NCI-H2227 treated with DMSO at 0.1 percent for 48 hours (cell line): Measurements from ENCODE around the gene YWHAH.
A peak's percentile ranks its signal among the peaks of the same experiment; 100 is the strongest.

Experiments
- DNase-seq: peaks from one replicate; lab custom pipeline; 2025; lab: John Stamatoyannopoulos, UW

Gene YWHAH

DNA sequence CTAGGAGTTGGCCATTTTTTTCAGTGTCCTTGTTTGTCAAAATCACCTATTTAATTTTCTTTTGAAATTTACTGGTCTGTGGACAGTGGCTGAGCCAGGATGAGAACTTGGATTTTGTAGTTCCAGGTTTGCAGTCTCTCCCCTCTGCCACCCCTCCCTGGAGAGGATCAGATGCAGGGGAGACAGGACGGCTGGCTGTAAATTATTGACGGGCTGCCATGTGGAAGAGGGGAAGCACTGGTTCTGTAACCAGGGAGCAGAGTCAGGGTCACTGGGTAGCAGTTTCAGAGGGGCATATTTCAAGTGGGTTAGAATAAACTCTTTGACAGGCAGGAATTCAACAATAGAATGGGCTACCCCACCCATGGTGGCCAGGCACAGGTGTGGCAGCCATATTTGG is 20.6 kb upstream of the YWHAH start:
- no peak for DNase-seq

DNA sequence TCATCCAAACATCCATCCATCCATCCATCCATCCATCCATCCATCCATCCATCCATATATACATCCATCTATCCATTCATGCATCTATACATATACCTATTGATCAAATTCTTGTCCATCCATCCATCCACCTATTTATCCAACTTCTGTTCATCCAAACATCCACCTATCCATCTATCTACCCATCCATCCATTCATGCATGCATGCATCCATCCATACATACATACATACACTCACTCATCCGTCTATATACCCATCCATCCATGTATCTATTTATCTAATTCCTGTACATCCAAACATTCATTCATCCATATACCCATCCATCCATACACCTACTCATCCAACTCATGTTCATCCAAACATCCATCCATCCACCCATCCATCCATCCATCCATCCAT is 19.3 kb upstream of the YWHAH start:
- no peak for DNase-seq

DNA sequence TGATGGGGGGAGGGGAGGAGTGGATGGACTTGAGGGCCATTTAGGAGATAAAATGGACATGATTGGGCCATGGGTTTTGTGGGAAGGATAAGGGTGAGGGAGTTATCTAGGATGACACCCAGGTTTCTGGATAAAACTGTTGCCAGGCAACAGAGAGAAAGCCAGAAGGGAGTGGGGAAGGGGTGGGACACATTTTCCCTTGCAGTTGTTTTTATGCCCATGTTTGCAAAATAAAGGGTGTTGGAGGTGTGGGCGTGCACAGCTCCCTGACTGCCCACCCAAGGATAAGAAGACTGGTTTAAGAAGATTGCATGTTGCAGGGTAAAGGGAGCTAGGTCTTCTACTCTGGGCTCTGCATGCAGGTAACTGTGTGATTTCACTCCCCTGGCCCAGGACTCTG is 18.3 kb upstream of the YWHAH start:
- DNase-seq: no peak

DNA sequence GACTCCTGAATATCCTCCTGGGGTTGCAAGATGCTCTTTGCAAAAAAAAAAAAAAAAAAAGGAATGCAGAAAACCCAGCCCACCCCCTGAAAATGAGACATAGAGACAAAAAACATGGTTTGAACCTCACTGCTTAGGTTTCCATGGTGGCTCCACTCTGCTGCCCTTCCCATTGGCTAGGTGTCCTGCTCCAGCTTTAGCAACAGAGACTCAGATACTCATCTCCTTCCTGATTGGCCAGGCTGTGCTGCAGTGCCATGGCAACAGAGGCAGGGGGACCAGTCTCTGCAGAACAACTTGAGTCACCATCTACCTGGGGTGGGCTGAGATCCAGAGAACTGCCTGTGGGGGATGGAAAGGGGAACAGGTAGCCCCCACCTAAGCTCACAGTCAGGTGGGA is 17.4 kb upstream of the YWHAH start:
- DNase-seq: no peak

DNA sequence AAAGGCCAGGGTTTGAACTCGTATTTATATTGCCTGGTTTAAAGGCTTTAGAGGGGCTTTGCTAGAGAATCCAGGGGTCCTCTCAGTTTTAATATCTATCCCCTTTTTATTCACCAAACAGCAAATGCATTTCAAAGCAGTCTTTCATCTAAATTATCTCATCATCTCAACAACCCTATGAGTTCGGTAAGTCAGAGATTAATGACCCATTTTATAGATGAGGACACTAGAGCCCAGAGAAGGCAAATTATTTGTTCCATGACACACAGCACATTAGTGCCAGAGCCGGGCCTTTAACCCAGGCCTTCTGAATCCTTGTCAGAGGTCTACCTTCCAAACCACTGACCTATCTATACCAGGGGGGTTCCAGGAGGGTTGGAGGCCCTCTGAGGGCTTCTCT is 16.8 kb upstream of the YWHAH start:
- DNase-seq: no peak

DNA sequence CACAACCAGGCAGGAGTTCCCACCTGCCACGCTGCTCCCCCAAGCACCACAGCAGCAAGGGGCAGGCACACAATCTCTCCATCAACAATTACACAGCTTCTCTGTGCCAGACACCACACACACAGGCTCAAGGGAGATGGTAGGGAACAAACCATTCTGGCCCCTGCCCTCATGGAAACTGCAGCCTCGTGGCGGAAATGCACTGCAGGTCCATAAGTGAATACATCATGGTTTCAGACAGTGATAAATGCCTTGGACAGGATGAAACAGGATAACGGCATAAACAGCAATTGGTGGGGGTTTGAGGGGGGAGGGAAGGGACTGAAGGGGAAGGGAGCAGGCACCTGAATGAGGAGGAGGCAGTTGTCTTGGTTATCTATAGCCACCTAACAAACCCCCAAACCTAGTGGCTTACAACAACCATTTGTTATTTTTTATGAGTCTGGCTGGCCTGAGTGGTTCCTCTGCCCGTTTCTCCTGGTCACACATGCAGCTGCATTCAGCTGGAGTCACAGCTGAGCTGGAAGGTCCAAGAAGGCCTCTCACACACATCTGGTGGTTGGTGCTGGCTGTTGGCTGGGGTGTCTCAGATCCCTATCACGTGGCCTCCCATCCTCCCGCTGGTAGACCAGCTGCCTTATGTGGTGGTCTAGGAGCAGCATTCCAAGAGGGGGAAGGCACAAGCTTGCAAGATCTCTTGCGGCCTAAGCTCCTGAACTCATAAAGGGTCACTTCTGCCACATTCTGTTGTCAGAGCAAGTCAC is 15.0 kb upstream of the YWHAH start:
- no peak for DNase-seq

DNA sequence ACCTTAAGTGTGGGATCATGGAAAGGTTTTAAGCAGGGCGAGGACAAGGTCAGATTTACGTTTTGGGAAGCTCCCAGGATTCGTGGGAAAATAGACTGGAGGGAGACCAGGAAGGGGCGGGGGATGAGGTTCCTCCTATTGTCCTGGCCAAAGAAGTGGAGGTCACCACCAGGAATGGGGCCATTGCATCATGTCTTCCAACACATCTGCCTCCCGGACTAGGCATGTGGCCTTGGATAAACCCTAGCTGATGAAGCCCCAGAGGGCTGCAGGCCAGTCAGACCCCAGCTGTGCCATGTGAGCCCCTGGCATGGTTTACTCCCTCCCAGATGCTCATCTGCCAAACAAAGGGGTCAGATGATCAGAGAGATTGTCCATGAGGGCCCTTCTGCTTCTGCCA is 11.5 kb upstream of the YWHAH start:
- no peak for DNase-seq

DNA sequence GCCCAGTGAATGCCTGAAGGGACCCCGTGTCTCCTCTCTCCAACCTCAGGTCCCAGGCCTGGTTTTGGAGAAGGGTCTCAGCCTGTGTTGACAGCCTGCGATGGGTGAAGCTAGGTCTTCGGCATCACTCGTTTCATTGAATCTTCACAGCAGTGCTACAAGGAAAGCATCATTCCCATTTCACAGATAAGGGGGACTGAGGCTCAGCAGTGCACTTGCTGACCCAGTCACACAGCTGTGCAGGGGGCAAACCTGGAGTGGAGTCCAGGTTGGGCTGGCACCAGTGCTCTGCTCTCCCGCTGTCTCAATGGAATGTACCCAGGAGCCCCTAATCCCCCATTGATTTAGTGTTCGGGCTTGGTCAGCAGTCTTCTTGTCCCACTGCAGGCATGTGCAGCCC is 10.9 kb upstream of the YWHAH start:
- no peak for DNase-seq

DNA sequence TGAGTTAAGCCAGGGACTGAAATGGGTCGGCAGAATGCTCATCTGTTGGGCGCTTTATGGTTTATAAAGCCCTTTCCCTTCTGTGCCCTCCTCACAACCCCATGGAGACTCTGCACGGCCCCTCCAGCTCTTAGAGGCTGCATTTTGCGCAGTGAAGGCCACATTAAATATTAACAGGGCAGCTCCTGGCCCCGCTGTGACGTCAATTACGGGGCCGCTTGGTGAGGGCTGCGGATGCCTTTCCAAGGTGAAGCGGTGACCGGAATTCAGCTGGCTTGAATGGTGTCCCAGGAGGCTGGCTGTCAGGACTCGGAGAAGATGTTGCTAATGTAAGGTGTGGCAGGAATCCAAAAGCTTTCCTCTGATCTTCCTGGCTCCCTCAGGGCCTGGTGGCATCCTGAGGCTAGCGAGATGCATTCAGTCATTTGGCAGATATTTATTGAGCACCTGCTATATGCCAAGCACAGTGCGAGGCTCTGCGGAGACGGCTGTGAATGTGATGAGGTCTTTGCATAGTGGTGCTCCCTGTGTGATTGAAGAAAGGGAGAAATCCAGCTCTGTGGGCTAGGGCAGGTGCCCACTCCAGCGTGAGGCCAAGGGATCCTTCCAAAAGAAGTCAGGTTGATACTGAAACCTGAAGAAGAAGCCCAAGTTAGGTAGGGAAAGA is 10.4 kb upstream of the YWHAH start:
- DNase-seq: no peak

DNA sequence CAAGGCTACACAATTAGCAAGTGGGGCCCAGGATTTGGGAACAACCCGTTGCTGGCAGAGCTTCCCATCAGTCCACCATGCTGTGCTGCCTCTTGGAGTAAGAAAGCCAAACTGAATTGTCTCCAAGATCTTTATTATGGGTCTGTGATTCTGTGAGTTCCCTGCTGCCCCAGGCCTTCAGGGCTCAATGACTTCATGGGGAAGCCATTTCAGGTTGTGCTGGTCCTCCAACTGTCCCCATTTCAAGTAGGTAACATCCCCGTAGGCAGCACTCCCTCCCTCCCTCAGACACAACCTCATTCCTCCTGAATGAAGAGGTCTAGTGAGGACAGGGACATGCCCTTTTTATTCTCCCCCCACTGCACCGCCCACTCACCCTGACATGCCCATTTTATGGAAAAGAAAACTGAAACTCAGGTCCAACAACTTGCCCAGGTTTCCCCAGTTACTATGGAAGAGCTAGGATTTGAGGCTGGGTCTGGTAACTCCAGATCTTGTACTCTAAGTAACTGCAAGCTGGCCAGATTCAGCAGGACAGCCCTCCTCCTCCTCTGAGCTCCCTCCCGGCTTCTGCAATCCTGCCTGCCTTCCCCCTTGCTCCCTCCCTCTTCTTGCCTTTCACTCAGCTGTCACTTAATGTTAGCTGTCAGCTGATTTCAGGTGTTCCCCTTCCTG is 8.2 kb upstream of the YWHAH start:
- DNase-seq: no peak

DNA sequence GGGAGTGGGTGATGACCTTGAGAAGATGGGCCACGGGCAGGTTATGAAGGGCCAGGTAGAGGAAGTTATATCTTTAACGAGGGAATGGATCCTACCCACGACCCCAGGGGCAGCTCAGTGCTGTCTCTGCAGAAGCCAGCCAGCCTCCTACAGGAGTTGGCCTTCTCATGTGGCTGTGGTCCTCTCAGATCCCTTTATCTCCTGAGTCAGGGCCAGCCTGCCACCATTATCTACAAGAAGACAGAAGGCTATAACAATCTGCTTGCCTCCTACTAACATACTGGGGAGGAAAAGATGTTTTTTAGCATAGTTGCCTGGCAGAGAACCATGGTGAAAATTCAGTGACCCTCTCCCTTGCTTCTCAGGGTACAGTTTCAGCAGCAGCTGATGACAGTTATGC is 7.0 kb upstream of the YWHAH start:
- DNase-seq: no peak

DNA sequence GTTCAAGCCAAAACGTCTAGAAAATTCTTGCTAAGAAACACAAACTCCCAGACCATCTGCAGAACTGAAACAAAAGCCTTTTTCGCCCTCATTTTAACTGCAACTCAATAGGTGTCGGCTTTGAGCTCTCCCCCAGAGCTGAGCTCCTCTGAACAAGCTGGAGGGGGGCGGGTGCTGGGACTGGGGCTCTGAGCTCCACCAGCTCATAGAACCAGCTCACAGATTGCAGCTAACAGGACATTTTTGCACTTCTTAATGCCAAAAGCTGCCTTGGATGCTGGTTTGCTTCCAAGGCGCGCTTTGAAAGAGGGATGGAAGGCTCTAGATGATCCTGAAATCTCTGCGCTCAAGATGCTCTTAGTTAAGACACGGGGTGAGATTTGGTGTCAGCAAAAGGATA is 6.0 kb upstream of the YWHAH start:
- no peak for DNase-seq

DNA sequence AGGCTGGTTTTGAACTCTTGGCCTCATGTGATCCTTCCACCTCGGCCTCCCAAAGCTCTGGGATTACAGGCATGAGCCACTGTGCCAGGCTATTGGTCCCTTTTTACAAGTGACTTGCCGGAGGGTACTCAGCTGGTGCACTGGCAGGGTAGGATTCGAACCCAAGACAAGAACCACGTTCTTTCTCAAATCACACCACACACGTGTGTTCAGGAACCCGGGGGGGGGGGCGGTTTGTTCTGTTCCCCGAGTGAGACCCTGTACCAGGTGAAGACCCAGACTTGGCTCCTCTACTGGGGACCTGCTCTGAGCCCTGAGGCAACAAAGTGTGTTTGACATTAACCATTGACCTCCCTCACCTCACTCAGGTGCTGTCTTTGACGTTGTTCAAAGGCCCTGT is 3.8 kb upstream of the YWHAH start:
- DNase-seq: no peak

DNA sequence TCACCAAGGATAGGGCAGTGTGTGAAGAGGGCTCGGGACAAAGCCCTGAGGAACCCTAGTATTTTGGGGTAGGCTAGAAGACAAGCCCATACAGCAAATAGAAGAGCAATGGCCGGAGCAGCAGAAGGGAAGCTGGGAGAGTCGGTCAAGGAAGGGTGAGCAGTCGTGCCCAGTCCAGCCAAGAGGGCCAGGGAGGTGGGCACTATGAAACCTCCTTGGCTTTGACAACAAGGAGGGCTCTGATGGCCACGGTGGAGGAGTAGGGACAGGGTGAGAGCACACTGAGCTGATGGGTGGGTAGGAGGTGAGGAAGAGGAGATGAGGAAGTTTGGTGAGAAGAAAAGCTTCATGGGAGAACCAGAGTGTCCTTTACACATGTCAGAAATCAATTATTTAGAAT is 2.2 kb upstream of the YWHAH start:
- DNase-seq: no peak

DNA sequence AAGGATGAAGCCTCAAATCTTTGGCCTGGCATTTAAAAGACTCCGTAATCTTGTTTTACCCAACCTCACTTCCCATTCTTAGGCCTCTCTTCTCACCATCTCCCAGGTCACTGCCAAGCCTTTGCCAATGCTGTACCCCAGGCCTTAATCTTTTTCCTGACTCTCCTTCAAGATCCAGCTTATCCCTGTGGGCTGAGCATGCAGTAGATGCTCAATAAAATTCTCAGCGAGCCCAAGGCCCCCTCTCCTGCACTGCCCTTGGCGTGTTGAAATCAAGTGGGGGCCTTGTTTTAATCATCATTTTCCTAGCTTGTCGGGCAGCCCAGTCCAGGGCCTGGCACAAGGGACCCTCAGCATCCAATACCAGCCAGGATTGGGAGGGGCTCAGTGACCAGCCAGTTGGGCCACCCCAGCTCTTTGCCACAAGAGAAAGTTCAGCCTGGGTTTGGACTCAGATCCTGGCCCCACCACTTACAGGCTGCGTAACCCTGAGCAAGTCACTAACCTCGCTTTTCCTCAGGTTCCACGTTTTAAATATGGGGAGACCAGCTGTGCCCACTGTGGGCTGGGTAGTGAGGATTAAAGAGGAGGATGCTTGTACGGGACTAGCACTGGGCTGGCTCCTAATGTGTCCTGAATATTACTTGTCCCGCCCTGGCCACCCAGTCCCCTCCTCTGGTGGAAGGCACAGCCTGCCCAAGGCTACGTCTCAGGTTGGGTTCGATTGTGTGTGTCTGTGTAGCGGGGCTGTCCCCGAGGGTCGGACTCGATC is 943 bp upstream of the YWHAH start:
- DNase-seq: no peak

DNA sequence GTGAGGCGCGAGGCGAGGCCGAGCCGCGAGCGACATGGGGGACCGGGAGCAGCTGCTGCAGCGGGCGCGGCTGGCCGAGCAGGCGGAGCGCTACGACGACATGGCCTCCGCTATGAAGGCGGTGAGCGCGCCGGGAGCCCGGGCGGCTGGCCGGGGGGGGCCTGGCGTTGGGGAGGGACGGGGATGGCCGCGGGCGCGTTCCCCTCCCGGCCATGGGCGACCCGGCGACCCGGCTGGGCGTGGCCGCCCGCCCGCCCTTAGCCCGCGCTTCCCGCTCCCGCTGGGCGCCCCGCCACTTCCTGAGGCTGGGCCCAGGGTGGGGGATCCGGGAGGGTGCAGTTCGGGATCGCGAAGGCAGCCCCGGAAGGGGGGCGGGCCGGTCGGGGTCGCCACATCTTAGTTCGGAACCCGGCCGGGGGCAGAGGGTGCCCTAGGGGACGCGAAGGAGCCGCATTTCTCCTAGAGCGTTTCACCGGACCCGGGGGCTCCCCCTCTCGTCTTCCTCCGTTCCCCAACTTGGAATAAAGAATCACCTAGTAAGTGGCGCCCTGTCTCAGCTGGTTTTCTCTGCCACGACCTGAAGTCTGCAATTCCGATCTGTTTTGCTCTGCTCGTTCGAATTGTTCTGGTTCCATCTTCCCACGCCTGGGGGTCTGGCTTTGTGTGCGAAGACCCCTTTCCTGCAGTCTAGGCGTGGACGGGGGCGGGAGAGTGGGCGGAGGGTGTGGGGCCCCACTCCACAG is 536 bp downstream of the YWHAH start:
- DNase-seq: no peak

DNA sequence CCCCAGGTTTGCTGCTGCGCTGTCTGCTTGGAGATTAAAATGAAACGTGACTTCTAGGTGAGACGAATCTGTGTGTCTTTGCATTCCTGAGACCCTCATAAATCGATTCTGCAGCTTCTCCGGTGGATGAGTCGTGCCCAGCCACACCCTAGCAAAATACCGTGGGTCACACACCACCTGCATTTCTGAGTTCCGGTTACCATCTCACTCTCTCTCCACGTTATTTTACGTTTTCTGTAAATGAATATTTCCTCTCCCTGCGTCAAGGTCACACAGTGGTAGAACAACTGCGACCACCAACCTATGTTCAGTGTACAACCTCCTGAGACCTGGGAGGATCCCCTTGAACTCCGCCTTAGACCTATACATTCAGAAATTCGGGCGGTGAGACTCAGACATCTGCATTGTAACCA is 1.1 kb downstream of the YWHAH start:
- DNase-seq: no peak

DNA sequence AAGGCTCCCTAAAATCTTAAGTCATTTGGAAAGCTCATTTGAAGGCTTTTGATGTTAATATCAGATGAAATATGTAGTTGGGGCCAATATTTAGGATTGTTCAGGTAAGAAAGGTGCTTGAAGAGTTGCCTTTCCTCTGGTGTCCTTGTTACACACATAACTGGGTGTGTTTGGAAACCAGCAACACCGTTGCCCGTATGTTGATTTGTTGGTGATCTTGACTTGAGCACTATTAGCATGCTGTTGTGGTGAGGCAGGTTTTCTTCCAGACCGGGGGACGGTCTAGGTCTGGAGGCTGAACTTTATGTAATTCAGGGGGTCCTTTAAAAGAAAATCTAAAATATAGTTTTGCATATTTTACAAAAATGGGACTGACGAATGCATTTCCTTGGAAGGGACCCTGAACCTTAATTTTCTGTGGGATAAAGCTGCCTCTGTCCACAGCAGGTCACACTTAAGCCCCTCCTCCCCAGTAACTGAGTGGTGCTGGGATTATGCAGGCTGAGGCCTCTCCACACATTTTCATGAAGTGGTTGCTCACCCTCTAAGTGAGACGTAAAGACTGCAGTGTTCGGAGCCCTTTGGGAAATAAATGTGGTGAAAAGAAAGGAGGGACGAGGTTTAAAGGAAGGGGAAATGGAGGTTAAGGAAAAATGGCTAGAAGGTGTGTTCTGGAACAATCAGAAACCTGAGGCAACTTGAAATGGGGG is 1.8 kb downstream of the YWHAH start:
- peak; percentile 10 for DNase-seq

DNA sequence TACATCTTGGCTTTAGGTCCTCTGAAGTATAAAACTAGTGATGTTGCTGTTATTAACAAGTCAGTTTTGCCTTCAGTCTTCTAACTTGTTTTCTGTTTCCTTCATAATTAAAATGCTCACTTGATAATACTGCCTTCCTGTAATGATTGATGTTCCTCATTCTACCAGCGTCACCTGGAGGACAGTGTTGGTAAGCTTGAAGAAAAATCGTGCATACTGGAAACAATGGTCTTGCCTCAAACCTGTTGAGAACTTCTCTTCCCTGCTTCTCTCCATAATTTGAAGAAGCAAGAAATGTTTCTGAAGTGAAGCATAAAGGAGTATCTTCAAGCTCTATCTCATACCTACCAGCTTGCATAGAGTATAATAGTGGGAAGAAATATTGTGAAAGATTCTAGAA is 3.0 kb downstream of the YWHAH start:
- no peak for DNase-seq

DNA sequence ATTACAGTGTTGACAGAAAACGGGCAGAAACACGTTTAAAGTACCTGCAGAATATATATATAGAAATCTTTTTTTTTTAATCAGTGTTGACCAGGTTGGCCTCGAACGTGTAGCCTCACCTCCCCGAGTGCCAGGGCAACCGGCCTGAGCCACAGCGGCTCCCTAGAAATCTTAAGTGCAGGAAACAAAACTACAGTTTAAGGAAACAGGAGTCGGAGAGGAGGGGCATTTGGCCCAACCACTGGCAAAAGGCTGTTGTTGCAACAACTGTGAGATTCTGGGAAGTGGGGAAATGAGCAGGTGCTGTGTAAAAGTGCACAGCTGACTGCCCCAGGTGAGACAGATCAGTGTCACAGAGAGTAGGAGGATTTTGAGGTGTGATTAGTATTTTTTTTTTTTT is 3.7 kb downstream of the YWHAH start:
- no peak for DNase-seq

DNA sequence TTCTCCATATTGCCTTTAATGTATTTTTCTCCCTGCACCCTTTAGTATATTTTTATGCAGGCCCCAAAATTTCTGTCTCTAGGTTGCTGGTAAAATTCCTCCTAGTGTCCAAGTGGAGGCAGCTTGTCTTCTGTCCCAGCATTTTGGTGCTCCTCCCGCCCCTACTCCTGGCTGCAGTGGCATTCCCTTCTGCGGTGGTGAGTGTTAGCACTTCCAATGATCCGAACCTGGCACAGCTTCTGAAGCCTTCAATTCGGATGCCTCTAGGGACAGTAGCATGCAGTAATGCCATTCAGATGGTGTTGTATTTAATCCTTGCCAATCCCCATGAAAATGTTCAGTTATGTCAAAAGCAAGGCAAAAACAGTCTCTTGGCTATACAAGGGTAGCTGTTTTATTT is 5.9 kb downstream of the YWHAH start:
- DNase-seq: no peak
